HL-60/S4 treated with retinoic acid at 250 ng/mL for 4 days and 3 days (cell line): Measurements from ENCODE around the gene CRHR2.
"Not testable (repeated sequence)": the region's sequence is repeated elsewhere in the genome, so short reads cannot be mapped to it uniquely, and the experiment has no call there.

Experiments used
- in situ Hi-C: fragments of 300-500 bp; cut with MboI; formaldehyde crosslinking; loops from 2 replicates; pipeline ENCODE4 v1.7.0; 2022; ENCODE audit warnings: low sequenced_read_pairs

Gene CRHR2

DNA sequence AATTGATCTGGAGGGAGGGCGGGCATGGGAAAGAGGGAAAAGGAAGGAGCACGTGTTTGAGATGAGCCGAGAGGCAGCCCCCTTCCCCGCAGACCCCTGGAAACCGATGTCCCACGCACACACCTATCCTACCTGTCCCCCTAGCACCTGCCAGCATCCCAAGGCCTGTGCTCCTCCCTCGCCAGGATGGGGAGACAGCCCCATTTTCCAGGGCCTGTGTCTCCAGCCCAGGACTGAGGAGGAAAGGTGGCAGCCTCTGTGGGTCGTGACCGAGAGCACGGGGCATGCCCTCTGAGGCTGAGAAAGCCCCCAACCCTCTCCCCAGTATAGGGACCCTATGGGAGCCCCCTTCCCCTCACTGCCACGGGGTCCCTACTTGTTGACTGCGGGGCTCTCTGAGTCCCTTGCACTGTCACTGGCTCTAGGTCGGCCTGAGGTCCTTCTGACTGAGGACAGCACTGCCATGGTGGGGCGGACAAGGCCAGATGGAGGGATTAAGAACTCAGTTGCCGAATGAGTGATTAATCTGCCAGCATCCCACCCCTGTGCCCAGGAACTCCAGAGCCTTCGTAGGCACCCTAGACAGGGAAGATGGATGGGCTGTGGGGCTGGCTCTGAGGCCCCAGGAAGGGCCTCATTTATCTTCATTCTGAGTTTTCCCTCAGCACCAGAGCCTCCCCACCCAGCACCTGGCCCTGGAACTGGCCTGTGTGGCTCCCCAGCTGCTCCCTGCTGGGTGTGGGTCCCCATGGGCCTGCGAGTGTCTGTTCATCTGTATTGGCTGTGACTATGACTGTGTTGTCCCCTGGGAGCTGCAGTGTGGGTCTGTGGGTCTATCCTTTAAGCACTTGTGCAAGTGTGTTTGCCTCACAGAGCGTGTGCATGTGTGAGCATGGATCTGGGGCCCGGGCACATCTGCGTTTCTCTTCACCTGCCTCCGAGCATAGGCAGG lies 26.0 kb downstream of the CRHR2 start:
- in situ Hi-C loops, result no loop called here

DNA sequence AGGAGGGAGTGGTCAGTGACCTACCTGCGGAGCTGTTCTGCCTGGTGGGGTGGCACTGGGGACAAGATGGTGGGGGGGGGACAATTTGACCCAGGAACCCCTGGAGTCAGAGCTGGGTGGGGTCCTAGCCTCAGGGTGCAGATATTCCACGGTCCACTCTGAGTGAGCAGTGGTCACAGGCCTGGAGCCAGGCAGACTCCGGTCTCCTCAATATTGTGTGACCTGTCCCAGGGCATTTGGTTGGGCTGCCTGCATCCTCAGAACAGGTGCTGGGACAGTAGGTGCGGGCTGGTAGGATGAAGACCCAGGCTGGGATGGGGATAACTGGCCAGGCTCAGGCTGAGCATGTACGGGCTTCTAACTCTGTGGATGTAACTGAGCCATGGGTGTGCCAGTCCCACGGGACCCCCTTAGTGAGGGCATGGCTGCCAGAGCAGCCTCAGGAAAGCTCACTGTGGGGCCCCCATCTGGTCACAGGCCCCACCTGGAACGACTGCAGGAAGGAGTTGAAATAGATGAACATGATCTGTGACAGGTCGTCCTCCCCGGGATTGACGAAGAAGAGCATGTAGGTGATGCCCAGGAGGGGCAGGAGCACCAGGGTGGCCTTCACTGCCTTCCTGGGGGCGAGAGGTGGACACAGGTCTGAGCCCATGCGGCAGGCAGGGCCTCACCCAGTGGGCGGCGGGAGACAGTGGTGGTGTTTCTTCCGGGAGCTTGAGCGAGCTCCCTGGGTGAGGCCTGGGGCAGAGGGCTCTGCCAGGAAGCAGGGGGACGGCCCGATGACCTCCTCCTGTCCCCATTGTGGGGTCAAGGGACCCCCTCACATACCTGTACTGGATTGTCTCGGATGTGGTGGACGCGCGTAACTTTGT lies 26.9 kb downstream of the CRHR2 start:
- in situ Hi-C loops, result no loop called here

DNA sequence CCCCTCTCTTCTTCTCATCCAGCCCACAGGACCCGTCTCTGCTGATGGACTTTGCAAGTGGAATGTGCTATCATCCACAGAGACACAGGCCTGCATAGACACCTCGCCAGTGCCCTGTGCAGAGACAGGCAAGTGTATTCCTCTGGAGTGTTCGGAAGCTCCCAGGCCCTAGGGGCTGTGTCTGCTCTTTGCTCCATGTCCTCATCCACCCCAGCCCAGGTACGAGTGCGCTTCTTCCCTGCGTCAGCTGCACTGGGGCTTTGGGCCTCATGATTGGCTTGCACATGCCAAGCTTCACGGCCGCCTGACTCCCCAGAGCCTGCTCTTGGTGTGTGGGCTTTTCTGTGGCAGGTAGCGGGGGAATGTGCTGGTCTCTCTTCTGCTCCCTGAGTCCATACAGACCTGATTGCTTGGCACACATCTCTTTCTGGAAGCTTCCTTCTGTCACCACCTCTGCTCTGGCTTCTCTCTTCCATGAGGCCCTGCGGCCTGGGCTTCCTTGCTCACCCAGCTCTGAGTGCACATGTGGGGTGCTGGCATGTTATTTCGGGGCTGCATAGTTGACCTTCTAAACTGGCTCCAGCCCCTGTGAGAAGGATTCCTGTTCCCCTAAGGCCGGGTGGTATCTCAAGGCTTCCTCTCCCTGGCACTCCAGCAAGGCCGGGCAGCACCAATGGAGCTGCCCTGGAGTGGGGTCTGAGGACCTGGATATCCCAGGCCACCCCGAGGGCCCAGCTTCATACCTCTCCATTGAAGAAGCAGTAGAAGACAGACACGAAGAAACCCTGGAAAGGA lies 27.8 kb downstream of the CRHR2 start:
- in situ Hi-C loops, result no loop called here

DNA sequence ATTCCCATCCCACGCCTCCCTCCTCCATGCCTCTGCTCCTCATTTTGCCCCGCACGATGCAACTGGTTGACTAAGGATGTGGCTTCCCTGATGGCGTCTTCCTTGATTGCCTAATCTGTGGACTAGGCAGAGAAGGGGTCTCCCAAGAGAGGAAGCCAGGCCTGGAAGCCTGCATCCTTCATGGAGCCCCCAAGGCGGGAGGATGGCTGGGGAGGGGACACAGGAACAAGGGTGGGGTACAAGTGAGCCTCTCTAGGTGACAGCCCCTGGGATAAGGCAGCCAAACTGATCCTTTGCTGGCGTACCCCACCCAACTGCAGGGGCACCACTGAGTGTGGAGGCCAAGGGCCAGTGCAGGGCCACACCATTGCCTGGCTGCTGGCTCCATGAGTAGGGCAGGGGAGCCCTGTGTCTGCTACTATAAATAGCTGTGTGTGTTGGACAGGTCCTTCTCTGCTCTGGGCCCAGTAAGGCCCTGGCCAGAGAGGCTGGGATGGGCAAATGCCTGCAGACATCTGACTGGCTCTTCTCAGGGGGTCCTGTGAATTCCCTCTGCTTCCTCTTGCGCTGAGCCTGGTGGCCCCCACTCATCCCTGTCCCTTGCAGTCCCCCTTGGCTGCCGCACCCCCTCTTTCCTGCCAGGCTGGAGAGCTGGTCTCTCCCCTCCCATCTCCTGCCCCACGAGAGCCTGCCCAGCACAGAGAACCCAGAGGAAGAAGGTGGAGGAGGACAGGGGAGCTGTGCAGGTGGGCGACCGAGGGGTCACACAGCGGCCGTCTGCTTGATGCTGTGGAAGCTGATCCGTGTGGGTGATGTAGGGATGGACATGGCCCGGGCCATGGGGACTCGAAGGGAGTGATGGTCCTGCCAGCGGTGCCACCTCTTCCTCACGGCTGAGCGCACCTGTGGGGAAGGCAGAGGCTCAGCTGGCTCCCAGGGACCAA lies 29.3 kb downstream of the CRHR2 start:
- in situ Hi-C loops, result no loop called here

DNA sequence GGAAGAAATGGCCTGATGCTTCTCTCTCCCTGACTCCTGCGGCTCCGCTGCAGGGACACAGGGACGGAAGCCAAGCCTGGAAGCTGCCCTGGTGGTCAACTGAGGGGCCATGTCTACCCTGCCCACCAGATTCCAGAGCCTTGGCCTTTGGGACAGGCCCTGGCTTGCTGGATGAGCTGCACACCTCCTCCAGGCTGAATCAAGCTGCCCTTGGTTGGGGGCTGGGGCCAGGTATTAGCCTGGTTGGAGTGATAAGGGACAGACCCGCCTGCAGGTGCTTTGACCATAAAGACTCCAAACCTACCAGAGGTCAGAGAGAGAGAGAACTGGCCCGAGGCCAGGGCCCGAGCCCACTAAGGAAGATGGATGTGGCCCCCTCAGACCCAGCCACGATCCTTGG lies 30.1 kb downstream of the CRHR2 start:
- in situ Hi-C loops, result no loop called here

DNA sequence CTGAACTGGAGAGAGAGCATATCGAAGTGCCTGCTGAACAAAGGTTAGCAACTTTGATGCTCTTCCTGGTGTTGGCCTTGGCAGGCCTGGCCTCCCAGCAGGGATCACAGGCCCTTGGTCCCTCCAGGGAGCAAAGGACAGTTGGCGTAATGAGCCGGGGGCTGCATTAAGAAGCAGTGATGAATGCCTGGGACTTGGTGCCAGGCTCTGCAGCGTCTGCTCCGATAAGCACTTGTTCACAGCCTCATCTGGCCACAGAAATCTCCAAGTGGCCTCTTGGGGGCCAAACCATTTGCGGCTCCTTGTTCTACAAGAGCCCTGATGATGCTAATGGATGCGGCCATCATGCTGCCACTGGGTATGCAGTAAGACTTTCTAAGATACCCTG lies 31.8 kb downstream of the CRHR2 start:
- in situ Hi-C loops, result no loop called here

DNA sequence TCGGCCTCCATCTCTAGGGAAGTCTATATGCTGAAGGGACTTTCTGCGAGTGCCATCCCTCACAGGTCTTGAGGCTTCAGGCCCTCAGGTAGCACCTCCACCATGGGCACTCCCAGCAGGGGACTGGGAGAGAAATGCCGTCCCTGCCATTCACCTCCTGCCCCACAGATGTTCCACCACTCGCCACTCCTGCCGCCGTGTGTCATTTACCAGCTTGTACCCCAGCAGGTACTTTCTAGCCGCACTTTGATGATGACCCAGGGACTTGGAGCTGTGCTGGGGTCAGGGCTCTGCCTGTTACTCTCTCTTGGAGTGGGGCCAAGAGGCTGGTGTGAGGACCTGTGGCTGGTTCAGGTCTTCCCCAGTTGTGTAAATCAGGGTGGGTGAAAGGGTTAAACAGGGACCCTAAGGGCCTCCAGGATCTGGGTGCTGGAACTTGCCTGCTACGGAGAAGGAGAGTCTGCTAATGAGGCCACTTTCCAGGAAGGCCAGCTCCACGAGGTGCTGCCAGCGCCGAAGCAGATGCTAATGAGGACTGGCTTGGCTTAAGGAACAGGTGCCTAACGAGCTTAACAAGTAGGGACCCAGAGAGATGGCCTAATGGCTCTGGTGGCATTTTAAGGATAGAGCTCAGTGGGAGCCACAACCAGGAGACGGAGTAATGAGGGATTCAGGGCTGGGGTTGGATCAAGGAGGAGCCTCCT lies 32.4 kb downstream of the CRHR2 start:
- in situ Hi-C loops, result no loop called here

DNA sequence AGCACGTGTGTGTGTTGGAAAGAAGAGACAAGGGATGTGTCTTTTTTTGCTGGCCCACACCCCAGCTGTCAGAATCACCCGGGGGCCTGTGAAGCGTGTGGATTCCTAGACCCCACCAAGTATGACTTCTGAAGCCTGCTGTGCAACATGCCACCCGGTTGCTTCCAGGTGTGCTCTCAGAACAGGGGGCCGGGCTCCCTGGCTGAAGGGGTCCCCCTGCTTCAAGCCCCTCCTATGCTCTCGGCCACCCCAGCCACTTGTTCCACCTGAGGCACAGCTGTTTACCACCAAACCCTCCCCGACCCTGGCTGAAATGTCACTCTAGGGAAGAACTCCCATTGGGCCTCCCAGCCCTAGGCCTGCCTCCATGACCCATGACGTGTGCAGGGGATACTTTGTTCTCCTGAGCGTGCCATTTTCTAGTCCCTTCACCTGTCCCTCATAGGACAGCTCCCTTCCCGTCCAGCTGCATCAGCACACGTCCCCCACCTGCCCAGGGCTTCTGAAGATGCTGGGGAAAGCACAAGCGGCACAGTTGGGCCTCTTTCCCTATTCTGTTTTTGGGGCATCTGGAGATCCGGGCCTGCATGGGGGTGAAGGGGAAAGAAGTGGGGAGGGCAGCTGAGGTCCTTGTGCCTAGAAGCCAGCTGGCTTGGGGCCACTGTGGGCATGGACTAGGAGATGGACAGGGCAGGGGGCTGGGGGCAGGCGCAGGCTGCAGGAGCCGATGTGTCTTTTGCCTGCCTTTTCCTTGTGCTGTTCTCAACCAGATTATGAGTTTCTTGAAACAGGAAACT lies 33.3 kb downstream of the CRHR2 start:
- in situ Hi-C loops, result no loop called here

DNA sequence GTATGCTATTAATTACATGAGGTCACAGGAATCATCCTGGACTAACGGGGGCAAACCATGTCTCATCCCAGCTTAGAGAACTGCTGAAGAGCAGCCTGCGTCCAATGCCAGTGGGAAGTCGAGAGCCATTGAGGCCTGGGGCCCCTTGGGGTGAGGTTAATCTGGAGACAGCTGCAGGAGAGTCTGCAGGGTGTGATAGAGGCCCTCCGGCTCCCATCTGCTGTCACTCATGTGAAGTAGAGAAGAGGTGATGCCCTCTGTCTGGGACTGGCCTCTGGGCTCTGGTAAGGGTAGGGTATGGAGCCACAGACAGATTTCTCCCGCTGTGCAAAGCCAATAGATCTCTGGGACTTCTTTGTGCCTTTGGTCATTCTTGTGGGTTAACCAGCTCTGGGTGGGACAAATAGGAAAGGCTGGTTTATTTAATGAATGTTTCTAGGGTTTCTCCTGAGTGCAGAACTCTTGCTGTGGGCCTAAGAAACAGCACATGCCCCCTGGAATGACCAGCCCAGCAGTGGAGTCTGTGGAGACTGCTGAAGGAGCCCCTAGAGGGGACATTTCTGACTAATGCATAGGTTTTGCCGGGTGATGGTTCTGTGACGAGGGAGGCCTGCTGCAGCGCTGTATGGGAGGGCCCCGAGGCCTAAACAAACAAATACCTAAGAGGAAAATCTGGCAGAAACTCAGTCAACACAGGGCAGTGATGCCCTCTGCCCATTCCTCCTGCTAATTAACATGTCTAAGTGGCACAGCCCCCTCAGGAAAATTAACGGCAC lies 34.5 kb downstream of the CRHR2 start:
- in situ Hi-C loops, result no loop called here

DNA sequence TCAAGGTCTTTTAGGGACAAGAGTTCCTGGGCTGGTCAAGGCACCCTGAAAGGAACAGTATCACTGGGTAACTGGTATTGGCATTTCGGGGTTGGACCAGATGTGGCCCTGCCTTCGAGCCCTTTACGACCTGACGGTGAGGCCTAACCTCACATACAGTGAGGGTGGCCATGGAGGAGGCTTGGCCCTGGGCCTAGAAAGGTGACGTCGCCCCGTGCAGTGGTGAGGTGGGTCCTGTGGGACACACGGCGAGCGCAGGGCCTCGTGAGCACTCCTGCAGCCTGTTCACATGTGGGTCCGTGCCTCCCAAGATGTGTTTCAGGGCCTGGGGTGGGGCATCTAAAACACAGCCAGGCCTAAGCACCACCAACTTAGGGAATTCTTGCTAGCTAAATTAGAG lies 36.1 kb downstream of the CRHR2 start:
- in situ Hi-C loops, result no loop called here

DNA sequence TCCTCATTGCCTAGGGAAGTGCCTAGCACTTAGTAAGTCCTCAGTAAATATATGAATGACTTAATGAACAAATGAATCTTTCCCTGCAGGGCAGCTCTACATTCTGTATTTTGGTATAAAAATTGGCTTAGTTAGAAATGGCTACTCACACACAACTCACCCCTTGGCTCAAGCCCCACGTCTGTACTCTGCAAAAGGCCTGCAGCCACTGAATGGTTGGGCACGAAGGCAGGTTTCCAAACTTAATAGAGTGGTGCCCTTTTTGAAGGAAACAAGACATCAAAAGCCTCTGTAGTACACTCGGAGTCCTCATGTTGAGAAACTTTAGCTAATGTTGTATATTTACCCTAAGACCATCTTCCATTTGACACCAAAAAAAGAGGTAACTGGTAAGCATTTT lies 36.6 kb downstream of the CRHR2 start:
- in situ Hi-C loops, result no loop called here

DNA sequence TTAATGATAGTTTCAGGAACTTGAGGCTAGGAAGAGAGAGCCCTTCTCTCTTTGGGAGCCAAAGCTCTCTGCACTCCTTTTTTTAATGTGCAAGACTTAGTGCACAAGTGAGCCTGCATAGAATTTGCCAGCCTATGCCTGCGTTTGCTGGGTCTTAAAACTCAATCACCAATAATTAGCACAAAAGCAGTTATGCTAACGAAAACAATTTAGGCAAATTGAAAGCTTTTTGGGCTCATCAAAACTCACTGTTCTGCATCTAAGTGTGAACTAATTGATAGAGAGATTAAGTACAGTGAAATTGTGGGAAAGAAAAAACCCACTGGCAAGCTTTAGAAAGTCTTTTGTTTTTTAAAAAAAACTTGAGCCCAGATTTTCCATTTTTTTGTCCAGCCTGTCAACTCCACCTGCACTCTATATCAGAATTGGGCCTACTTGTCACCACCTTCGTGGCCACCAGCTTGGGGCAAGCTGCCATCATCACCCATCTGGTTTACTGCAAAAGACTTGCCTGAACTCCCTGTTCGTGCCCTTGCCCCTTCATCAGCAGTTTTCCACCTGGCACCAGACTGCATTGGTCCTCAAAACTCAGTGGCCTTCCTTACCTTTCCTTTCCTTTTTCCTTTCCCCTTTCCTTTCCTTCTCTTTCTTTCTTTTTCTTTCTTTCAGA lies 37.8 kb downstream of the CRHR2 start:
- in situ Hi-C loops, result no loop called here

DNA sequence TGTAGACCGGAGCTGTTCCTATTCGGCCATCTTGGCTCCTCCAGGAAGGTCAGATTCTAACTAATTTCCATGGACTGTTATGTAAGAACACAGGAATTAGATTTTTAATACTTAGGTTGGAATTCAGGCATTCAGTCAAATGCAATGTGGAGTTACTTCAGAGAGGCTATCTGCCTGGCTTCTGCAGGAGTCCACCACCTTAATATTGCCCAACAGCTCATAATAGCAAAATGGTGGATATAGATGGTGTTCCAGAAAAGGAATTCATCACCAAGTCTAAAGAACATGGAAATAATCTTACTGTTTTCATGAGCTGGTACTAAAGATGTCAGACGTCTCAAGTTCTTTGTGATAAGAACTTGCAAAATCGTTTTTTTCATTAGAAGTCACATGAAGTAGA lies 39.5 kb downstream of the CRHR2 start:
- in situ Hi-C loops, result no loop called here

DNA sequence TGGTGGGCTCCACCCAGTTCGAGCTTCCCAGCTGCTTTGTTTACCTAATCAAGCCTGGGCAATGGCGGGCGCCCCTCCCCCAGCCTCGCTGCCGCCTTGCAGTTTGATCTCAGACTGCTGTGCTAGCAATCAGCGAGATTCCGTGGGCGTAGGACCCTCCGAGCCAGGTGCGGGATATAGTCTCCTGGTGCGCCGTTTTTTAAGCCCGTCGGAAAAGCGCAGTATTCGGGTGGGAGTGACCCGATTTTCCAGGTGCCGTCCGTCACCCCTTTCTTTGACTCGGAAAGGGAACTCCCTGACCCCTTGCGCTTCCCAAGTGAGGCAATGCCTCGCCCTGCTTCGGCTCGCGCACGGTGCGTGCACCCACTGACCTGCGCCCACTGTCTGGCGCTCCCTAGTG lies 39.9 kb downstream of the CRHR2 start:
- in situ Hi-C loops, result not testable (repeated sequence)

DNA sequence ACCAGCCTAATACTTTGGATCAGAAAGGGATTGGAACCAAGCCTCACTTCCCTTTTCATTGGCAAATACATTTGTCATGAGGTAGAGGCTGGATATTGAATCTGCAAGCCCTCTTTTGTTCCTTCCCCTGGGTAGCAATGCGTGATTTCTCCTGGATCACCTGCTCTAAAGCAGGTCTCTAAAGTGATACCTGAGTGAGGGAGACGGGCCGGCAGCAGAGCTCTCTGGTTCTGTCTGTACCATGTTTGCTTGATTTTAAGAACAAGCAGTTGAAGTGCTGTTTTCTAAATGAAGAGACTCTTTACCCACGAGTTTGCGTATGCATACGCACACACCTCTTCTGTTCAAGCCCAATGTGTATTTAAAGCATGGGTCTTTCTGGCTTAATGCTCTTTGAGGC lies 46.5 kb downstream of the CRHR2 start:
- in situ Hi-C loops, result no loop called here

DNA sequence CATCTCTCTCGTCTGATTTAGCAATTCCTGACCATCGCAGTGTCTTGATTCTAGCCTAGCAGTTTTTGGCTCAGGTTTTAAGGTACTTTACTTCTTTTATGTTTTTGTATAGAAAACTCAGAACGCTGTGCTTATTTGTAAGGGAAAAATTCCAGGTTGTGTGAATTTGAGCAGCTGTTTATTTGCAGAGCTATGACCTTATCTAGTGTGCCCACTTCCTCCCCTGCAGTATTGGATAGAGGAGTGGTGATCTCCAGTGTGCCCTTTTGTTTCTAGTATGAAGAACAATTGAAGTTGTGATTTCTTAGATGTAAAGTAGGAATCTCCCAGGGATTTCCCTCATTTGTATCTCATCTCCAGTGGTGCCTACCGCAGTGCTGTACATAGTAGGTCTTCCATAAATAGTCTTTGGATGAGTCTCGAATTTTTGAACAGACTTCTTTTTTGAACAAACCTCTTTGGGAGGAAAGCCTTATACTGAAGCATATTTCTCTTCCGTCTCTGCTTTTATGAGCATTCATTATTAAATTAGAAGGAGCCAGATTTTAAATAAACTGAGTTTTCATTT lies 47.5 kb downstream of the CRHR2 start:
- in situ Hi-C loops, result no loop called here

DNA sequence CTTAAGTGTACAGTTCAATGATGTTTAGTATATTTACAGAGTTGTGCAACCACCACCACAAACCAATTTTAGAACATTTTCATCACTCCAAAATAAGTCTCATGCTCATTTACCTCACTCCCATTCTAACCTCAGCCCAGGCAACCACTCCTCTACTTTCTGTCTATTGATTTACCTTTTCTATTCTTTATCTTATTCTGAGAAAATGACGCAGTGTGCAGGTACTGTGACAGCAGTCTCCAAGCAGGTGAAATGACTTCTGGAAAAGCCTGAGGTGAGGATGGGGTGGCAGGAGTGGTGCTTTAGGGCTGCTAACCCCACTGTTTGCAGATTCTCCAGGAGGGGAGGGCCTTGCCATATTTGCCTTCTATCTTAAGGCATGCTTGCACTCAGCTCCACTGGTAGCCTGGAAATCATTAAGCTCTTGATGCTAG lies 48.0 kb downstream of the CRHR2 start:
- in situ Hi-C loops, result no loop called here
